Mammary epithelial cell (primary cell): ENCODE data around the gene ZBTB45.
"Not testable (repeated sequence)": the region's sequence is repeated elsewhere in the genome, so short reads cannot be mapped to it uniquely, and the experiment has no call there.

Experiments
- CTCF ChIP-seq, 2 donors: IDR thresholded peaks in 1 of 2; conservative IDR thresholded peaks in 1 of 2; 2 replicates each; pipeline ENCODE4 v1.5.1; 2011 to 2012; ENCODE audit warnings: inconsistent platforms in 2 of 2, low read length in 2 of 2, mild to moderate bottlenecking in 2 of 2, control low read depth in 1 of 2, low read depth in 1 of 2; ENCODE audit not compliant: insufficient read depth in 1 of 2; ENCODE audit errors: extremely low read depth in 1 of 2
- EZH2 ChIP-seq: IDR thresholded peaks from 2 replicates; pipeline ENCODE4 v1.6.1; 2012; ENCODE audit warnings: low read length, inconsistent platforms, borderline replicate concordance

GRCh38 chr19:58542641-58543372 is 23.2 kb upstream of the ZBTB45 start:
- TF ChIP-seq CTCF (conservative IDR thresholded peaks at IDR 0.05 in 1 of 2, IDR thresholded peaks at IDR 0.05 in 1 of 2; ENCODE audit: extremely low read depth in 1 of 2, insufficient read depth in 1 of 2, low read depth in 1 of 2, low read length in 2 of 2); EZH2: not testable (repeated sequence)
